ENCODE data around the gene GCKR.

GRCh38 chr2:27549303-27549702, 52.7 kb downstream of the GCKR start:
- TF ChIP-seq MAFK (conservative IDR thresholded peaks at IDR 0.05 in 1 of 2, IDR thresholded peaks at IDR 0.05 in 1 of 2; ENCODE audit: low read length in 2 of 2) (no peak), SMAD1 (CRISPR knock-in tag; IDR thresholded peaks at IDR 0.05; ENCODE audit: borderline replicate concordance, low read depth) (no peak)

All from HepG2 (cell line).